SW 1271 (cell line): ENCODE results near the gene KRT7.
"Not testable (repeated sequence)": the region's sequence is repeated elsewhere in the genome, so short reads cannot be mapped to it uniquely, and the experiment has no call there.

ENCODE experiments used
- DNase-seq, 2 experiments: peaks; one replicate each; lab custom pipeline; 2025; lab: John Stamatoyannopoulos, UW

KRT7 gene

DNA sequence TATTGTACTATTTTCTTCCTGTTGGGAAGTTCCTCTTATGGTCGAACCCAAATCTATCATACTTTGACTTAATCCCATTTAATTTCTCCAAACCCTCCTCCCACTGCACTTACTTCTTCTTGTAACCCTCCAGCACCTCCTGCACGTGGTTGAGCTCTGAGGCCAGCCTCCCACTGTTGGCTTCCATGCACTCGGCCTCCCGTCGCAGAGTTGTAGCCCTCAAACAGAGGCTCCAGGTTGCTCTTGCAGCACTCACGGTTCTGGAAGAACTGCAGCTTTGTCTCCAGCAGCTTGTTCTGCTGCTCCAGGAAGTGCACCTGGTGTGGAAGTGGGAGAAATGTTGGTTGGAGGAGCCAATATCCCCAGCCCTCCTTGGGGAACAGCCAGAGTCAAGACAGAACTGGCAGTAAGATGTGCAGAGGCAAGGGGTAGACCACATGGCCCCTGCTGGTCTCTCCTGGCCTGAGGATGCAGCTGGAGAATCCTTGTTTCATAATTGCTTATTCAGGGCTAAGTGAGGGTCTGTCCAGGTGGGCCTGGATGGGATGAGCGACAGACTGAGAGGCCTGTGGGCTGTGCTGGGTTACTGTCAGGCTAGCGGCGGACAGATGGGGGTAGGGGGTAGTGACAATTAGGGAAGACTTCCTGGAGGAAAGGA, 23.0 kb downstream of the KRT7 start:
- no peak for DNase-seq

- DNase-seq = no peak
These were observed 23.5 kb downstream of the KRT7 start for GRCh38 chr12:52256584-52256935.

- DNase-seq = no peak
These were observed 24.1 kb downstream of the KRT7 start for GRCh38 chr12:52257074-52257551.

DNA sequence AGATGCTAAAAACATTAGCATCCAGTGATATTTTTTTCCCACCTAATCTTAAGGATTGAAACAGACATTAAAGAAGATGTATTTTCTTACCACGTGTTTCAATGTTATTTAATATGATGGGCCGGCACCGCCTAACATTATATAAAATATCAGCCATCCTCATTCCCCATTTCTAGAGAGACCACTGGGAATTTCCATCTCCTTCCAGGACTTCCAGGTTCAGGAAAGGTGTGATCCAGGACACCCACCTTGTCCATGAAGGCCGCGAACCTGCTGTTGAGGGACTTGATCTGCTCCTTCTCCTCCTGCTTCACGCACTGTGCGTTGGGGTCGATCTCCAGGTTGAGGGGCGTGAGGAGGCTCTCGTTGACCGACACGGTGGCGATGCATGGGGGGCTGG, 24.9 kb downstream of the KRT7 start:
- DNase-seq = not testable (repeated sequence)

- no peak for DNase-seq
These were observed 25.4 kb downstream of the KRT7 start for GRCh38 chr12:52258335-52258901.

DNA sequence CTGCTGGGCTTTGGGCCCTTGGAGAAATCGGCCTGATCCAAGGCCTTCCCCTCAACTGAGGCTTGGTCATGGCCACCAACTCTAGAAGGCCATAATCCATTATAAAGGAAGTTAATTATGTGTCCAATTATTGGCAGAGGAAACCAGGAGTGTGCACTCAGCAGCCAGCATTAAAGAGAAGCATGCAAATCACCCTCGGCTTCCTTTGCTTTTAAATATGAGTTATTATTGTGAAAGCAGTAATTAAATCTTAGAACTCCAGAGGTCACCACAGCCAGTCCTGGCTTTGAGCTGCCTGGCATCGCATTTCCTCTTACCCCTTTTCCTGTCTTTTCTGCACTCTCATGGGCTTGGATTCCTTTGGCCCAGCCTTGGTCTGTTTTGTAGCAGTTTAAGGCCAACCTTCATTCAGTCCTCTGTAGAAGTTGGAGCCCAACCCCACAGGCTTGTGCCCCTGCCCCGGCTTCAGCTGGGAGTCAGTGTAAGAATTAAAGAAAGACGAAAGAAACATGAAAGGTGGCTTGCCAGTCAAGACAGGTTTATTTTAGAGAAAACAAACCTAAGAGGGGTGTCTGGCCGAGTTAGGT, 26.7 kb downstream of the KRT7 start:
- DNase-seq = no peak

GRCh38 chr12:52260361-52261207, 27.5 kb downstream of the KRT7 start:
- DNase-seq = no peak

- no peak for DNase-seq
These were observed 28.1 kb downstream of the KRT7 start for GRCh38 chr12:52261208-52261484.

GRCh38 chr12:52262286-52262685, 29.2 kb downstream of the KRT7 start:
- no peak for DNase-seq

GRCh38 chr12:52263761-52264434, 30.9 kb downstream of the KRT7 start:
- no peak for DNase-seq

DNA sequence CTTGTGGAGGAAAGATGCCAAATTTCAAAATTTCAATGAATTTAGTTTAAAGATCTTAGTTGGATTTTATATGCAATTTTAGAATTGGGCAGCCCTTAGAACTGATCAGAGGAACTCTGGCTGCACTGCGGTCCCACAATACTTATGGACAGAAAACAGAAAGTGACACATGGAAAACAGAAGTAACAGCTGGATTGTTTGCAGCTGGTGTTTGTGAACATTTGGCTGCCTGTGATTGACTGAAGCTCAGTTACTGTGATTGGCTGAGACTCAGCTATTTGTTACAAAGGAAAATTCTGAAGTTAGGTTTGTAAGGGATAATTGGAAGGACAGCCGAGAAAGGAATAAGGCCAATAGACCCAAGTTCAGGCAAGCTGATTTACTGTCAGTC, 31.4 kb downstream of the KRT7 start:
- DNase-seq = no peak

GRCh38 chr12:52266514-52266913, 33.5 kb downstream of the KRT7 start:
- no peak for DNase-seq

DNA sequence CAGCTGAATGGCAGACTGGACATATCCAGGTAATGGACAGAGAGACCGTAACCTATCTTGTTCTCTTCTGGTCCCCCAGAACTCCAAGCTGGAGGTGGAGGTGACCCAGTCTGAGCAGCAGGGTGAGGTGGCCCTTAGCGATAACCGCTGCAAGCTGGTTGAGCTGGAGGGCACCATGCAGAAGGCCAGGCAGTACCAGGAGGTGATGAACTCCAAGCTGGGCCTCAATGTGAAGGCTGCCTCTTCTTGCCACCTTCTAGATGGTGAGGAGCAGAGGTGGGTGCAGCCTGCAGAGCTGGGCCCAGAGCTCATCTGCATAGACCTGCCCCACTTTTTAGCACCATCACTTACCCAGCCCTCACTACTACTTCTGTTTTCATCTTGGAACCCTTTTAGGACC, 34.2 kb downstream of the KRT7 start:
- DNase-seq = no peak

- DNase-seq = no peak
These were observed 34.7 kb downstream of the KRT7 start for GRCh38 chr12:52267699-52268098.

GRCh38 chr12:52268212-52268611, 35.2 kb downstream of the KRT7 start:
- no peak for DNase-seq

- no peak for DNase-seq
These were observed 37.6 kb downstream of the KRT7 start for GRCh38 chr12:52270541-52271070.

- no peak for DNase-seq
These were observed 38.1 kb downstream of the KRT7 start for GRCh38 chr12:52271158-52271557.

DNA sequence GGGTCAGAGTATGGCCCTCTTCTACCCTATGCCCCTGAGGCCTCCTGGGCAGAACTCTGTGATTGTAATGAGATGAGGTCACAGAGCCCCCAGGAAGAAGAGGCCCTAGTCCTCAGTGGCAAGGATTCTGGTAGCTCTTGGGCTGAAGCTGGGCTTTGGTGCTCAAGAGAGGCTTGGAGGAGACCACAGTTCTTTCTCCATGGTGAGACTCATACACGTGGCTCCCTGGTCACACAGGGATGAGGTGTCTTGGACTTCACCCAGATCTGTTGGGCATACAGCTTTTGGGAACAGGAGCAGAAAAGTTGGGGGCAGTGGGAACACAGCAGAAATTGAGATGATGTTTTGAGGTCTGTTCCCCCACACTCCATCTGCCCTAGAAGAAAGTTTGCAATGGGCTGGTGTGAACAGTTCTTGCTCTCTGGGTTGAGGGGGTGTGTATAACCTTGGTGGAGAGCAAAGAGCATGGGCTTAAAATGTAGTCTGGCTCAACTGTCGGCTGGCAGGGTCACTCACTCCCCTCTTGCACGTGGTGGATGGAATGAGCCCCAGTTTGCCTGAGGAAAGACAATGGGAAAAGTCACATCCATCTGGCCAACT, 41.6 kb downstream of the KRT7 start, which contains the start of gene KRT86:
Gene KRT86 (plus strand): TSS at position 125 of the 600 bp plus-strand sequence. CDS start 27,272 bp downstream, outside the sequence.
- no peak for DNase-seq

DNA sequence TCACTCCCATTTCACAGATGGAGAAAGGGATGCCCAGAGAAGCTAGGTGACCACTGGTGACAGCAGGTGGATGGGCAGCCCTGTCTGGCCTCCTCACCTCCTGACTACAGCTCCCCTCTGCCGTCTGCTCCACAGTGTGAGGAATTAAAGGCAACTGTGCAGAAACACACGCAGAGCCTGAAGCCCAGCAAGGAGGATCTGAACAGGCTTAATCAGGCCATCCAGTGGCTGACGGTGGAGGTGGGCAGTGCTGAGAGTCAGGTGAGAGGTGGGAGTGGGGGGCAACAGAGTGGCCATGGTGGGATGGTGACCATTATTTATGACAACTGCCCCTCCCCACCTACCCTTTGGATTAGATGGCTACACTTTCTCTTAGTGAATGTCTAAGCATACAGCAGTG, 42.6 kb downstream of the KRT7 start:
- DNase-seq = no peak

DNA sequence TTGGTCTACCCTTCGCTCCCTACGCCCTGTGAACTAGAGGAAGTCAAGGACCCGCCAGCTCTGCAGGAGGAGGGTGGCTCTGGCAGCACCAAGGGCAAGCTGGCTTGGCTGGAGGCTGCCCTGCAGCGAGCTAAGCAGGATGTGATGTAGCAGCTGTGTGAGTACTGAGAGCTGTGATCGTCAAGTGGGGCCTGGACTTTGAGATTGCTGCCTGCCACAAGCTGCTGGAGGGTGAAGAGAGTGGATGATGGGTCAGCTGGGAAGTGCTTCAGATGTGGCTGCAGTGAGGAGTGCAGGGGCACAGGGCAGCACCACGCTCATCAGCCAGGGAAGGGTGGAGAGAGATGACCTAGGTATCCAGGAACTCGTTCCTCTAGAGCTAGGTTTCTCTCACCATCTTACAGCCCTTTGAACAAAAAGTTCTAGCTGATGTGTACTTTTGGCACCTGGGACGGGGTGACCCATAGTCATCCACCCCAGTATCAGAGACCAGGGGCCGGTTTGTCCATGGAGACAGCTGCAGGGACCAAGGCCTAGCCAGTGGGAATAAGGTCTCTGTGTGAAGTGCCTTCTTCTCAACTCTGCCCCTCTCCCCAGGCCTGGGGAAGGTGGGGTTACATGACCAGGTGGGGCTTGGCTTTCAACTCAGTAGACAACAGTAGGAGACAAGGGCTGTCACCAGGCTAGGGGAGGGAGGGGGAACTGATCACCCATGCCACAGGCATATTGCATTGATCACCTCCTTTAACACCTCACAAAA, 44.6 kb downstream of the KRT7 start:
- no peak for DNase-seq
